ENCODE measurements around the gene EDC3. TPM values are rescaled to one million over a fixed set of nuclear protein-coding genes. Genes with fewer than 3 reads are reported as not detected.

EDC3 gene
- total RNA-seq, 1 experiment from 2014 or later: 45.1 TPM

GRCh38 chr15:74613953-74614743 lies 81.7 kb downstream of the EDC3 start:
- peak overlapping the region; percentile 13; the same call in 1 of the 2 replicates for H3K27ac ChIP-seq (ENCODE audit: low read depth, low read length)
- H3K4me3 ChIP-seq (replicated peaks in 1 of 2; ENCODE audit: low read depth in 1 of 2, low read length in 2 of 2): peak overlapping the region; percentile 99
- H3K9ac ChIP-seq (ENCODE audit: low read length): peak overlapping the region; percentile 99
- ATAC-seq (no peak), DNase-seq (ENCODE audit: low read depth, low spot score) (no peak)
- peaks cover 35% of the 10 kb centered on the region for H3K79me2 ChIP-seq (ENCODE audit: insufficient read depth, low read length)
- H3K36me3 ChIP-seq (ENCODE audit: control insufficient read depth in 1 of 2, insufficient read depth in 2 of 2, low read length in 2 of 2): no peaks in the 10 kb centered on the region
- peak overlapping the region; percentile 92 for H3K4me2 ChIP-seq (ENCODE audit: low read length)
- POLR2A ChIA-PET: no interaction called here
- H2AFZ ChIP-seq (ENCODE audit: low read depth, low read length, poor library complexity, severe bottlenecking): peak overlapping the region; percentile 11
- no peaks in the 10 kb centered on the region for H4K20me1 ChIP-seq (ENCODE audit: insufficient read depth)
- RAD21 ChIA-PET (ENCODE audit: low non-redundant PET in 1 of 2, low total read pairs in 2 of 2, uncharacterized antibody in 2 of 2, unreplicated experiment in 2 of 2): interaction anchor here in 1 of 2 experiments (0.7 kb wide), 1 partner anchor 68 kb away, joined by 3 read pairs; no protein-coding TSS in a partner anchor
- no peaks in the 10 kb centered on the region for H3K9me2 ChIP-seq (ENCODE audit: insufficient read depth)
- H3K9me3 ChIP-seq (ENCODE audit: control insufficient read depth in 1 of 2, insufficient read depth in 1 of 2, low read depth in 1 of 2, low read length in 2 of 2): no peaks in the 10 kb centered on the region
- no peaks in the 10 kb centered on the region for H3K27me3 ChIP-seq (ENCODE audit: insufficient read depth, low read length)
- H3K4me1 ChIP-seq (ENCODE audit: control insufficient read depth in 1 of 2, insufficient read depth in 2 of 2, low read length in 2 of 2): peaks cover 9 to 27% of the 10 kb centered on the region in 2 experiments; a peak in 3 of 4 replicates
- TSS peak; percentile 33 for BruUV-seq (replicated peaks)
- intact Hi-C loops (cut with micrococcal nuclease): loop anchor here (1.0 to 2.0 kb wide), 2 partner anchors 73 to 153 kb away; partner anchors contain the start of genes ARID3B and UBL7
- CTCF ChIA-PET: interaction anchor here (0.8 to 1.2 kb wide), 2 partner anchors 112 to 239 kb away, joined by 3 to 4 read pairs; no protein-coding TSS in a partner anchor
- TF ChIP-seq ELF1 (IDR thresholded peaks at IDR 0.05; ENCODE audit: borderline replicate concordance, low read depth): no peak
- TF ChIP-seq ATF3 (IDR thresholded peaks at IDR 0.05): no peak
- no peak for TF ChIP-seq CBX3 (IDR thresholded peaks at IDR 0.05; ENCODE audit: low read depth)
- TF ChIP-seq YY1 (IDR thresholded peaks at IDR 0.05; ENCODE audit: extremely low read depth, insufficient replicate concordance, low read depth, low read length): no peak
- TF ChIP-seq SIN3A (IDR thresholded peaks at IDR 0.05; ENCODE audit: low read depth): no peak
- TF ChIP-seq, protein P1, sequence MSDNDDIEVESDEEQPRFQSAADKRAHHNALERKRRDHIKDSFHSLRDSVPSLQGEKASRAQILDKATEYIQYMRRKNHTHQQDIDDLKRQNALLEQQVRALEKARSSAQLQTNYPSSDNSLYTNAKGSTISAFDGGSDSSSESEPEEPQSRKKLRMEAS (IDR thresholded peaks at IDR 0.05): no peak
- no peak for TF ChIP-seq TCF7L2 (IDR thresholded peaks at IDR 0.05; ENCODE audit: borderline replicate concordance, extremely low read depth, insufficient read depth, insufficient read length)
- TF ChIP-seq FOSL1 (IDR thresholded peaks at IDR 0.05; ENCODE audit: low read depth): no peak
- TF ChIP-seq SP1 (IDR thresholded peaks at IDR 0.05; ENCODE audit: low read depth): no peak
- TF ChIP-seq EZH2phosphoT487 (IDR thresholded peaks at IDR 0.05; ENCODE audit: borderline replicate concordance): no peak
- no peak for TF ChIP-seq JUND (IDR thresholded peaks at IDR 0.05)
- TF ChIP-seq SRF (IDR thresholded peaks at IDR 0.05; ENCODE audit: low read depth): no peak
- TF ChIP-seq ZBTB33 (IDR thresholded peaks at IDR 0.05; ENCODE audit: extremely low read depth, insufficient replicate concordance, low read length): no peak
- TF ChIP-seq, protein P2, sequence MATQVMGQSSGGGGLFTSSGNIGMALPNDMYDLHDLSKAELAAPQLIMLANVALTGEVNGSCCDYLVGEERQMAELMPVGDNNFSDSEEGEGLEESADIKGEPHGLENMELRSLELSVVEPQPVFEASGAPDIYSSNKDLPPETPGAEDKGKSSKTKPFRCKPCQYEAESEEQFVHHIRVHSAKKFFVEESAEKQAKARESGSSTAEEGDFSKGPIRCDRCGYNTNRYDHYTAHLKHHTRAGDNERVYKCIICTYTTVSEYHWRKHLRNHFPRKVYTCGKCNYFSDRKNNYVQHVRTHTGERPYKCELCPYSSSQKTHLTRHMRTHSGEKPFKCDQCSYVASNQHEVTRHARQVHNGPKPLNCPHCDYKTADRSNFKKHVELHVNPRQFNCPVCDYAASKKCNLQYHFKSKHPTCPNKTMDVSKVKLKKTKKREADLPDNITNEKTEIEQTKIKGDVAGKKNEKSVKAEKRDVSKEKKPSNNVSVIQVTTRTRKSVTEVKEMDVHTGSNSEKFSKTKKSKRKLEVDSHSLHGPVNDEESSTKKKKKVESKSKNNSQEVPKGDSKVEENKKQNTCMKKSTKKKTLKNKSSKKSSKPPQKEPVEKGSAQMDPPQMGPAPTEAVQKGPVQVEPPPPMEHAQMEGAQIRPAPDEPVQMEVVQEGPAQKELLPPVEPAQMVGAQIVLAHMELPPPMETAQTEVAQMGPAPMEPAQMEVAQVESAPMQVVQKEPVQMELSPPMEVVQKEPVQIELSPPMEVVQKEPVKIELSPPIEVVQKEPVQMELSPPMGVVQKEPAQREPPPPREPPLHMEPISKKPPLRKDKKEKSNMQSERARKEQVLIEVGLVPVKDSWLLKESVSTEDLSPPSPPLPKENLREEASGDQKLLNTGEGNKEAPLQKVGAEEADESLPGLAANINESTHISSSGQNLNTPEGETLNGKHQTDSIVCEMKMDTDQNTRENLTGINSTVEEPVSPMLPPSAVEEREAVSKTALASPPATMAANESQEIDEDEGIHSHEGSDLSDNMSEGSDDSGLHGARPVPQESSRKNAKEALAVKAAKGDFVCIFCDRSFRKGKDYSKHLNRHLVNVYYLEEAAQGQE (IDR thresholded peaks at IDR 0.05; ENCODE audit: low read depth): no peak
- TF ChIP-seq POLR2AphosphoS5 (IDR thresholded peaks at IDR 0.05; ENCODE audit: low read depth, low read length): no peak
- TF ChIP-seq, protein P3, sequence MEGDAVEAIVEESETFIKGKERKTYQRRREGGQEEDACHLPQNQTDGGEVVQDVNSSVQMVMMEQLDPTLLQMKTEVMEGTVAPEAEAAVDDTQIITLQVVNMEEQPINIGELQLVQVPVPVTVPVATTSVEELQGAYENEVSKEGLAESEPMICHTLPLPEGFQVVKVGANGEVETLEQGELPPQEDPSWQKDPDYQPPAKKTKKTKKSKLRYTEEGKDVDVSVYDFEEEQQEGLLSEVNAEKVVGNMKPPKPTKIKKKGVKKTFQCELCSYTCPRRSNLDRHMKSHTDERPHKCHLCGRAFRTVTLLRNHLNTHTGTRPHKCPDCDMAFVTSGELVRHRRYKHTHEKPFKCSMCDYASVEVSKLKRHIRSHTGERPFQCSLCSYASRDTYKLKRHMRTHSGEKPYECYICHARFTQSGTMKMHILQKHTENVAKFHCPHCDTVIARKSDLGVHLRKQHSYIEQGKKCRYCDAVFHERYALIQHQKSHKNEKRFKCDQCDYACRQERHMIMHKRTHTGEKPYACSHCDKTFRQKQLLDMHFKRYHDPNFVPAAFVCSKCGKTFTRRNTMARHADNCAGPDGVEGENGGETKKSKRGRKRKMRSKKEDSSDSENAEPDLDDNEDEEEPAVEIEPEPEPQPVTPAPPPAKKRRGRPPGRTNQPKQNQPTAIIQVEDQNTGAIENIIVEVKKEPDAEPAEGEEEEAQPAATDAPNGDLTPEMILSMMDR (IDR thresholded peaks at IDR 0.05 in 2 of 3, conservative IDR thresholded peaks at IDR 0.05 in 1 of 3; ENCODE audit: borderline replicate concordance in 1 of 3, insufficient read depth in 1 of 3, low read depth in 2 of 3, low read length in 2 of 3): no peak
- no peak for TF ChIP-seq CEBPB (IDR thresholded peaks at IDR 0.05; ENCODE audit: low read depth)
- TF ChIP-seq EGR1 (IDR thresholded peaks at IDR 0.05; ENCODE audit: low read depth): no peak
